ENCODE measurements around the gene TEP1. TPM values are rescaled to one million over a fixed set of nuclear protein-coding genes. Genes with fewer than 3 reads are reported as not detected.

The TEP1 gene
- total RNA-seq, 1 experiment from 2014 or later, result 15.8 TPM

DNA sequence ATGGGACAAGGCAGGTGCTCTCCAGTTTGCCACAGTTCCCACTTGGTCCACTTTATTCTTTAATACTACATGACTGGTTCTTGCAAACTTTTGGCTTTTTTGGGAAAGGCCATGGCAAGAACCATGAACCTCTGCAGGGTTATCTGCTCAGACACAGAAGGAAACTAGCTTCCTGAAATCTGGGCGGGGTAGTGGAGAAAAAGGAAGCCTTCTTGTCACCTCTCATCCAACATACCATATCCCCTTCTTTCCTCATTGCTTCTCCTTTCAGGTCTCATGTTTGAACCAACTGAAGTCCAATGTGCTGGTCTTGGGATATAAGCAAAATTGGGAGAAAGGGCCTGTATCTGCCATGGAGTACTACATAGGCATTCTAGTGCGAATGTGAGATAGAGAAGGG lies 28.2 kb upstream of the TEP1 start:
- no peaks in the 10 kb centered on the region for H3K9me3 ChIP-seq (ENCODE audit: control insufficient read depth, low read depth, low read length)
- no peak overlapping the region for H3K4me3 Mint-ChIP-seq
- H3K56ac ChIP-seq (ENCODE audit: insufficient read length, low read depth, low read length), result no peak overlapping the region

More for the DNA sequence above, 28.2 kb upstream of the TEP1 start:
- Histone ChIP-seq H2BK15ac (ENCODE audit: low read depth, low read length) (no peak overlapping the region), H3K23me2 (ENCODE audit: insufficient read length, low read depth, low read length, poor library complexity, severe bottlenecking) (no peaks in the 10 kb centered on the region), H3T11ph (ENCODE audit: low read length) (no peak overlapping the region), H3K23ac (ENCODE audit: insufficient read length, low read depth, low read length) (no peak overlapping the region), H4K91ac (ENCODE audit: insufficient read length, low read depth, low read length) (no peak overlapping the region), H3K79me2 (ENCODE audit: insufficient read depth, low read length) (no peaks in the 10 kb centered on the region; the same call in 1 of the 2 replicates), H4K8ac (replicated peaks; ENCODE audit: insufficient read length, low read depth, low read length) (no peak overlapping the region), H2AFZ (ENCODE audit: low read length) (no peak overlapping the region), H4K5ac (ENCODE audit: insufficient read length, low read depth, low read length) (no peak overlapping the region), H4K20me1 (ENCODE audit: control insufficient read depth, insufficient read depth, insufficient read length) (no peaks in the 10 kb centered on the region), H3K4ac (ENCODE audit: low read depth, low read length) (no peak overlapping the region), H2BK20ac (ENCODE audit: low read depth, low read length, poor library complexity, severe bottlenecking) (no peak overlapping the region), H2BK12ac (ENCODE audit: insufficient read length, low read depth, low read length) (no peak overlapping the region), H3K27me3 (ENCODE audit: insufficient read depth, low read length) (no peaks in the 10 kb centered on the region), H3K18ac (ENCODE audit: insufficient read length, low read depth, low read length) (no peak overlapping the region), H2BK5ac (ENCODE audit: insufficient read length, low read length) (no peak overlapping the region), H3K14ac (ENCODE audit: insufficient read depth, low read length) (no peak overlapping the region), H3K79me1 (ENCODE audit: insufficient read depth, low read depth, low read length, poor library complexity, severe bottlenecking) (no peaks in the 10 kb centered on the region), H2AK5ac (ENCODE audit: insufficient read length, low read length) (no peak overlapping the region), H3K4me1 (ENCODE audit: insufficient read depth, low read length) (no peaks in the 10 kb centered on the region), H3K27ac (ENCODE audit: insufficient read length, low read depth, low read length) (no peak overlapping the region), H2BK120ac (ENCODE audit: low read depth, low read length, poor library complexity, severe bottlenecking) (no peak overlapping the region), H3K4me2 (ENCODE audit: insufficient read depth, insufficient read length, low read length) (no peak overlapping the region), H3K9ac (ENCODE audit: extremely low read depth, insufficient read length, low read length) (no peak overlapping the region)
- no CpG with 5 or more reads among the region's 2 CpGs for WGBS (ENCODE audit: extremely low coverage, insufficient read length, low lambda C conversion rate)
- no peak for DNase-seq
- Mint-ChIP-seq H3K27me3 (ENCODE audit: low read depth) (0 out of 2 replicates have a peak, but pooled peaks cover 1% of the 10 kb centered on the region), H3K9me3 (peaks cover 0 to 4% of the 10 kb centered on the region in 2 experiments; a peak in 2 of 5 replicates), H3K27ac (no peak overlapping the region), H3K4me1 (peaks cover 9 to 10% of the 10 kb centered on the region in 2 experiments), H3K36me3 (ENCODE audit: insufficient read depth in 1 of 3, low read depth in 3 of 3) (peaks cover 6 to 7% (median 6%) of the 10 kb centered on the region in 3 experiments; a peak in 3 of 7 replicates)
- TF ChIP-seq, protein P1, sequence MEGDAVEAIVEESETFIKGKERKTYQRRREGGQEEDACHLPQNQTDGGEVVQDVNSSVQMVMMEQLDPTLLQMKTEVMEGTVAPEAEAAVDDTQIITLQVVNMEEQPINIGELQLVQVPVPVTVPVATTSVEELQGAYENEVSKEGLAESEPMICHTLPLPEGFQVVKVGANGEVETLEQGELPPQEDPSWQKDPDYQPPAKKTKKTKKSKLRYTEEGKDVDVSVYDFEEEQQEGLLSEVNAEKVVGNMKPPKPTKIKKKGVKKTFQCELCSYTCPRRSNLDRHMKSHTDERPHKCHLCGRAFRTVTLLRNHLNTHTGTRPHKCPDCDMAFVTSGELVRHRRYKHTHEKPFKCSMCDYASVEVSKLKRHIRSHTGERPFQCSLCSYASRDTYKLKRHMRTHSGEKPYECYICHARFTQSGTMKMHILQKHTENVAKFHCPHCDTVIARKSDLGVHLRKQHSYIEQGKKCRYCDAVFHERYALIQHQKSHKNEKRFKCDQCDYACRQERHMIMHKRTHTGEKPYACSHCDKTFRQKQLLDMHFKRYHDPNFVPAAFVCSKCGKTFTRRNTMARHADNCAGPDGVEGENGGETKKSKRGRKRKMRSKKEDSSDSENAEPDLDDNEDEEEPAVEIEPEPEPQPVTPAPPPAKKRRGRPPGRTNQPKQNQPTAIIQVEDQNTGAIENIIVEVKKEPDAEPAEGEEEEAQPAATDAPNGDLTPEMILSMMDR (conservative IDR thresholded peaks at IDR 0.05), result no peak
